ENCODE data around the gene BARX1.

BARX1 gene

DNA sequence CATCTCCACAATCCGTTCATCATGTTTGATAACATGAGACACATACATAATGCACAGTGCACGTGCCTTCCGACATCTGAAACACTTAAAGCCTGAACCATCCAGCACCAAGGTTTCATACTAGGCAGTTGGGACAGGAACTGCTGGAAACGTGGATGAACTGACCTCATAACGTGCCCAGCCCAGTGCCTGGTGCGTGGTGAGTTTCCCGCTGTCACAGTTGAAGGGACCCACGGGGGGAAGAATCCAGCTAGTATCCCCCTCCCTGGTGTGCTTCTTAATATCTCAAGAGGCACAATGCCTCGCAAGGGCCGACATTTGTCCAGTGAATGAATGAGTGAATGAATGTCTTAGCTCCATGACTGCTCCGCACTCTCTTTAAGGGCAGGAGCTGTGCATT lies 23.2 kb downstream of the BARX1 start:
- Histone ChIP-seq H3K36me3 (ENCODE audit: low read length) (no peaks in the 10 kb centered on the region), H4K20me1 (ENCODE audit: low read depth, low read length) (no peaks in the 10 kb centered on the region), H3K4me3 (ENCODE audit: insufficient read depth, low read length, poor library complexity, severe bottlenecking) (no peak overlapping the region), H3K9me3 (ENCODE audit: insufficient read depth, low read length) (no peaks in the 10 kb centered on the region), H3K9ac (ENCODE audit: low read length) (no peak overlapping the region), H3K9me2 (replicated peaks; ENCODE audit: insufficient read depth, low read length) (no peaks in the 10 kb centered on the region), H3K27ac (ENCODE audit: low read depth, low read length) (no peak overlapping the region), H2AFZ (ENCODE audit: low read depth, low read length, severe bottlenecking) (no peak overlapping the region), H3K4me2 (ENCODE audit: low read depth, low read length, poor library complexity, severe bottlenecking) (no peak overlapping the region), H3K79me2 (ENCODE audit: insufficient read depth, low read length) (no peaks in the 10 kb centered on the region), H3F3A (ENCODE audit: insufficient read depth) (no peaks in the 10 kb centered on the region), H3K27me3 (ENCODE audit: low read length) (no peaks in the 10 kb centered on the region)
- TF ChIP-seq, protein P1, sequence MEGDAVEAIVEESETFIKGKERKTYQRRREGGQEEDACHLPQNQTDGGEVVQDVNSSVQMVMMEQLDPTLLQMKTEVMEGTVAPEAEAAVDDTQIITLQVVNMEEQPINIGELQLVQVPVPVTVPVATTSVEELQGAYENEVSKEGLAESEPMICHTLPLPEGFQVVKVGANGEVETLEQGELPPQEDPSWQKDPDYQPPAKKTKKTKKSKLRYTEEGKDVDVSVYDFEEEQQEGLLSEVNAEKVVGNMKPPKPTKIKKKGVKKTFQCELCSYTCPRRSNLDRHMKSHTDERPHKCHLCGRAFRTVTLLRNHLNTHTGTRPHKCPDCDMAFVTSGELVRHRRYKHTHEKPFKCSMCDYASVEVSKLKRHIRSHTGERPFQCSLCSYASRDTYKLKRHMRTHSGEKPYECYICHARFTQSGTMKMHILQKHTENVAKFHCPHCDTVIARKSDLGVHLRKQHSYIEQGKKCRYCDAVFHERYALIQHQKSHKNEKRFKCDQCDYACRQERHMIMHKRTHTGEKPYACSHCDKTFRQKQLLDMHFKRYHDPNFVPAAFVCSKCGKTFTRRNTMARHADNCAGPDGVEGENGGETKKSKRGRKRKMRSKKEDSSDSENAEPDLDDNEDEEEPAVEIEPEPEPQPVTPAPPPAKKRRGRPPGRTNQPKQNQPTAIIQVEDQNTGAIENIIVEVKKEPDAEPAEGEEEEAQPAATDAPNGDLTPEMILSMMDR (IDR thresholded peaks at IDR 0.05; ENCODE audit: insufficient read depth, low read length, poor library complexity, severe bottlenecking): no peak
- TF ChIP-seq EZH2phosphoT487 (conservative IDR thresholded peaks at IDR 0.05; ENCODE audit: low read length): no peak

DNA sequence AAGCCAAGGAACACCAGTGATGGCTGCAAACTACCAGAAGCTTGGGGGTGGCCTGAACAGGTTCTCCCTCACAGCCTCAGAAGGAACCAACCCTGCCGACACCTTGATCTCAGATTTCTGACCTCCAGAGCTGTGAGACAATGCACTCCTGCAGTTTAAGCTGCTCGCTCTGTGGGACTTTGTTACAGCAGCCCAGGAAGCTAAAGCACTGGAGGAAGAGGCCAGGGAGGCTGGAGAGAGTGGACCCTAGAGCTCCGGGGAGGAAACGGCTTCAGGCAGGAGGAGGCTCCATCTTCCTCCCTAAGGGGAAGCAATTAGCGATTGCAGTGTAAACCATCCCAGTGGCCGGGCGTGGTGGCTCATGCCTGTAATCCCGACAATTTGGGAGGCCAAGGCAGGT lies 25.1 kb downstream of the BARX1 start:
- no peak for TF ChIP-seq EZH2phosphoT487 (conservative IDR thresholded peaks at IDR 0.05; ENCODE audit: low read length)
- TF ChIP-seq, protein P1 (IDR thresholded peaks at IDR 0.05; ENCODE audit: insufficient read depth, low read length, poor library complexity, severe bottlenecking): no peak
- Histone ChIP-seq H3K9me2 (replicated peaks; ENCODE audit: insufficient read depth, low read length) (no peaks in the 10 kb centered on the region), H2AFZ (ENCODE audit: low read depth, low read length, severe bottlenecking) (no peak overlapping the region)

DNA sequence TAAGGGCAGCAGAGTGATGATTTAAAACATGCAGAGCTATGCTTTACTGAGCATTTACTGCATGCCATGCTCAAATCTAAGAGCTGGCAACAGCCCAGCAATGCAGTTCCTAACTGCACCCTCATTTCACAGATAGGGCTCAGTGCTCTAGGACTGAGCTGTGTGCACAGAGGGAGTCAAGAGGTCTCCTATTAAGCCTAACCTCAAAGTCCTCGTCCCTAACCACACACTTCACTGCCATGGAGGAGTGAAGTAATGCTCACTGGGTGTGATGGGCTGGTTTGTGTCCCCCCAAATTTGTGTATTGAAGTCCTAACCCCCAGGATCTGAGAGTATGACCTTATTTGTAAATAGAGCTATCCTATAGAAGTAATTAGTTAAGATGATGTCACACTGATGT lies 25.9 kb downstream of the BARX1 start:
- Histone ChIP-seq H3K27ac (ENCODE audit: low read depth, low read length) (no peak overlapping the region), H3K4me2 (ENCODE audit: low read depth, low read length, poor library complexity, severe bottlenecking) (no peak overlapping the region), H3K79me2 (ENCODE audit: insufficient read depth, low read length) (no peaks in the 10 kb centered on the region), H3K9ac (ENCODE audit: low read length) (no peak overlapping the region), H2AFZ (ENCODE audit: low read depth, low read length, severe bottlenecking) (no peak overlapping the region), H3K36me3 (ENCODE audit: low read length) (no peaks in the 10 kb centered on the region), H3K4me3 (ENCODE audit: insufficient read depth, low read length, poor library complexity, severe bottlenecking) (no peak overlapping the region), H3K9me2 (replicated peaks; ENCODE audit: insufficient read depth, low read length) (no peaks in the 10 kb centered on the region), H3F3A (ENCODE audit: insufficient read depth) (no peaks in the 10 kb centered on the region), H4K20me1 (ENCODE audit: low read depth, low read length) (no peaks in the 10 kb centered on the region), H3K27me3 (ENCODE audit: low read length) (no peaks in the 10 kb centered on the region), H3K9me3 (ENCODE audit: insufficient read depth, low read length) (no peaks in the 10 kb centered on the region)
- TF ChIP-seq EZH2phosphoT487 (conservative IDR thresholded peaks at IDR 0.05; ENCODE audit: low read length): no peak
- TF ChIP-seq, protein P1 (IDR thresholded peaks at IDR 0.05; ENCODE audit: insufficient read depth, low read length, poor library complexity, severe bottlenecking): no peak

More for the DNA sequence above, 25.1 kb downstream of the BARX1 start:
- no peak overlapping the region for H3K27ac ChIP-seq (ENCODE audit: low read depth, low read length)
- no peaks in the 10 kb centered on the region for H3K9me3 ChIP-seq (ENCODE audit: insufficient read depth, low read length)
- no peaks in the 10 kb centered on the region for H4K20me1 ChIP-seq (ENCODE audit: low read depth, low read length)
- H3K4me2 ChIP-seq (ENCODE audit: low read depth, low read length, poor library complexity, severe bottlenecking): no peak overlapping the region
- H3K4me3 ChIP-seq (ENCODE audit: insufficient read depth, low read length, poor library complexity, severe bottlenecking): no peak overlapping the region
- no peaks in the 10 kb centered on the region for H3K27me3 ChIP-seq (ENCODE audit: low read length)
- H3K36me3 ChIP-seq (ENCODE audit: low read length): no peaks in the 10 kb centered on the region
- H3K79me2 ChIP-seq (ENCODE audit: insufficient read depth, low read length): no peaks in the 10 kb centered on the region
- H3F3A ChIP-seq (ENCODE audit: insufficient read depth): no peaks in the 10 kb centered on the region
- no peak overlapping the region for H3K9ac ChIP-seq (ENCODE audit: low read length)
